ENCODE data around the gene NIFK.
"Not testable (repeated sequence)": the region's sequence is repeated elsewhere in the genome, so short reads cannot be mapped to it uniquely, and the experiment has no call there.

The NIFK gene

GRCh38 chr2:121695171-121695451 is 41.6 kb downstream of the NIFK start:
- no peak for DNase-seq (ENCODE audit: low read depth)

- DNase-seq (ENCODE audit: low read depth), result no peak
These were observed 42.1 kb downstream of the NIFK start for GRCh38 chr2:121694398-121695170.

GRCh38 chr2:121690572-121690971 is 46.1 kb downstream of the NIFK start:
- DNase-seq (ENCODE audit: low read depth), result not testable (repeated sequence)

GRCh38 chr2:121690095-121690494 is 46.6 kb downstream of the NIFK start:
- DNase-seq (ENCODE audit: low read depth), result no peak

- DNase-seq (ENCODE audit: low read depth), result no peak
These were observed 47.3 kb downstream of the NIFK start for GRCh38 chr2:121689356-121689755.

GRCh38 chr2:121688820-121689219 is 47.9 kb downstream of the NIFK start:
- DNase-seq (ENCODE audit: low read depth), result no peak

GRCh38 chr2:121686902-121687301 is 49.8 kb downstream of the NIFK start:
- no peak for DNase-seq (ENCODE audit: low read depth)

- no peak for DNase-seq (ENCODE audit: low read depth)
These were observed 50.5 kb downstream of the NIFK start for GRCh38 chr2:121686218-121686617.

GRCh38 chr2:121682396-121683298 is 54.0 kb downstream of the NIFK start:
- DNase-seq (ENCODE audit: low read depth), result no peak

- no peak for DNase-seq (ENCODE audit: low read depth)
These were observed 58.8 kb downstream of the NIFK start for GRCh38 chr2:121677855-121678254.
